Kidney (tissue), 14 donors: ENCODE data around the gene GPR107. TPM values are rescaled to one million over a fixed set of nuclear protein-coding genes. Genes with fewer than 3 reads are reported as not detected.

Experiments used
- DNase-seq, 5 donors: peaks; one replicate each; pipeline ENCODE4 v3.0.0-alpha.2; 2013 to 2020
- FAIRE-seq: peaks from 2 replicates; lab custom pipeline; 2012; peaks lifted over from hg19 to GRCh38; lab: Jason Lieb, UNC
- H3K27ac ChIP-seq, 2 donors: one replicate each; pipeline ENCODE4 v1.7.0; 2013; ENCODE audit warnings: low read depth in 2 of 2, low read length in 2 of 2, inconsistent platforms in 1 of 2
- H3K27me3 ChIP-seq: one replicate; pipeline ENCODE4 v1.7.1; 2013; ENCODE audit warnings: low read length, inconsistent platforms; ENCODE audit not compliant: control insufficient read depth, insufficient read depth
- H3K36me3 ChIP-seq, 3 donors: one replicate each; pipeline versions ENCODE4 v1.7.0 to v1.7.1; 2013; ENCODE audit warnings: low read length in 3 of 3, control low read depth in 1 of 3, inconsistent platforms in 1 of 3; ENCODE audit not compliant: insufficient read depth in 3 of 3, control insufficient read depth in 2 of 3
- H3K4me1 ChIP-seq, 3 donors: one replicate each; pipeline versions ENCODE4 v1.7.0 to v1.7.1; 2013; ENCODE audit warnings: low read length in 3 of 3, inconsistent platforms in 1 of 3, low read depth in 1 of 3; ENCODE audit not compliant: control insufficient read depth in 2 of 3, insufficient read depth in 2 of 3
- H3K4me3 ChIP-seq, 3 donors: one replicate each; pipeline versions ENCODE4 v1.7.0 to v1.8.1; 2013; ENCODE audit warnings: low read length in 3 of 3, control low read depth in 1 of 3, inconsistent platforms in 1 of 3
- H3K9ac ChIP-seq, 3 donors: one replicate each; pipeline versions ENCODE4 v1.7.0 to v1.7.1; 2013; ENCODE audit warnings: low read length in 3 of 3, control low read depth in 1 of 3, inconsistent platforms in 1 of 3
- H3K9me3 ChIP-seq, 3 donors: one replicate each; pipeline versions ENCODE4 v1.7.0 to v1.7.1; 2013; ENCODE audit warnings: low read length in 3 of 3, control low read depth in 1 of 3, inconsistent platforms in 1 of 3; ENCODE audit not compliant: control insufficient read depth in 2 of 3, insufficient read depth in 1 of 3
- CTCF ChIP-seq: IDR thresholded peaks from 3 replicates; pipeline ENCODE4 v1.5.1; 2012; ENCODE audit warnings: mild to moderate bottlenecking, moderate library complexity, borderline replicate concordance; ENCODE audit not compliant: insufficient read depth; ENCODE audit errors: extremely low read depth
- intact Hi-C: fragments of 100-400 bp; cut with DNase I; formaldehyde crosslinking; loops from one replicate; pipeline ENCODE4 v1.11.1; 2022
- polyA plus RNA-seq: library from polyadenylated mRNA; stranded (reverse); fragments of 350-450 nt; fragmentation: Illumina TruSeq; extraction: RNeasy Lipid Tissue Mini Kit (QIAGEN cat#74804); gene quantifications from one replicate; pipeline ENCODE4 v1.2.3, GENCODE V29; 2014; ENCODE audit warnings: low read depth, low replicate concordance; ENCODE audit not compliant: insufficient read depth
- total RNA-seq: library from RNA; stranded (reverse); fragmentation: NEBNext Ultra II Directional; extraction: Animal tissue kit (Norgen Biotek cat#: 25700); gene quantifications from one replicate; pipeline ENCODE4 v1.2.1, GENCODE V29; 2021
- donor health status: control.
- donor health status: control.
- donor health status: control.
- donor health status: control.
- donor health status: control.
- donor health status: DM: yes; HTN: yes; CAD: no.
- donor health status: Normal renal cell carcinoma (clear cell type).

Gene GPR107
- total and polyA plus RNA-seq, 2 donors from 2014 or later = 18.0 to 45.6 TPM

- Histone ChIP-seq H3K27me3 (no peaks in the 10 kb centered on the region), H3K36me3 (no peaks in the 10 kb centered on the region), H3K9me3 (no peaks in the 10 kb centered on the region), H3K9ac (no peak overlapping the region), H3K4me1 (no peaks in the 10 kb centered on the region), H3K4me3 (no peak overlapping the region), H3K27ac (no peak overlapping the region)
- FAIRE-seq (no peak), DNase-seq (no peak)
- intact Hi-C loops = no loop called here
- TF ChIP-seq CTCF = no peak
These were observed 96.1 kb downstream of the GPR107 start for GRCh38 chr9:130149654-130150286.

- H3K4me3 ChIP-seq = no peak overlapping the region
- DNase-seq = no peak
- no peak for TF ChIP-seq CTCF
- H3K9me3 ChIP-seq = no peaks in the 10 kb centered on the region
- intact Hi-C loops = no loop called here
- no peaks in the 10 kb centered on the region for H3K27me3 ChIP-seq
- no peak overlapping the region for H3K27ac ChIP-seq
- H3K36me3 ChIP-seq = no peaks in the 10 kb centered on the region
- no peak overlapping the region for H3K9ac ChIP-seq
- no peak for FAIRE-seq
- no peaks in the 10 kb centered on the region for H3K4me1 ChIP-seq
These were observed 97.2 kb downstream of the GPR107 start for GRCh38 chr9:130150779-130151382.

- FAIRE-seq = no peak
- DNase-seq = no peak
- intact Hi-C loops = no loop called here
These were observed 101.1 kb downstream of the GPR107 start for GRCh38 chr9:130154816-130155215.

More at GRCh38 chr9:130154816-130155215, 101.1 kb downstream of the GPR107 start:
- Histone ChIP-seq H3K9ac (no peak overlapping the region), H3K4me1 (no peaks in the 10 kb centered on the region), H3K27me3 (no peaks in the 10 kb centered on the region), H3K27ac (no peak overlapping the region), H3K4me3 (no peak overlapping the region), H3K9me3 (no peaks in the 10 kb centered on the region), H3K36me3 (no peaks in the 10 kb centered on the region)
- TF ChIP-seq CTCF = no peak
